Endothelial cell of umbilical vein (primary cell): Measurements from ENCODE around the gene ABCG4. TPM values are rescaled to one million over a fixed set of nuclear protein-coding genes. Genes with fewer than 3 reads are reported as not detected.
"Not testable (repeated sequence)": the region's sequence is repeated elsewhere in the genome, so short reads cannot be mapped to it uniquely, and the experiment has no call there.

ENCODE experiments used
- BruUV-seq: library from RNA; stranded (reverse); fragments of 400-500 nt; replicated peaks from 2 replicates; lab custom pipeline; 2021; lab: Mats Ljungman, UMichigan
- CTCF ChIA-PET: fragments of 300-600, 350-600 bp; sonication (Branson Sonifier 250); formaldehyde crosslinking; loops from one replicate; lab custom pipeline; 2021; ENCODE audit warnings: antibody characterized with exemption, inconsistent platforms; lab: Charles Lee
- POLR2A ChIA-PET: fragments of 300-600, 350-600 bp; sonication (Branson Sonifier 250); formaldehyde crosslinking; loops from one replicate; lab custom pipeline; 2021; ENCODE audit warnings: antibody characterized with exemption, inconsistent platforms; lab: Charles Lee
- DNase-seq: peaks from one replicate; pipeline ENCODE4 v3.0.0-alpha.2; 2011; ENCODE audit warnings: low read depth, low spot score
- FAIRE-seq: peaks from 2 replicates; lab custom pipeline; 2011; peaks lifted over from hg19 to GRCh38; lab: Jason Lieb, UNC
- H2AFZ ChIP-seq: 2 replicates; pipeline ENCODE4 v1.6.0; 2012; ENCODE audit warnings: low read depth, low read length, control low read depth, inconsistent platforms
- H3K27ac ChIP-seq: 2 replicates; pipeline ENCODE4 v1.5.1; 2011; ENCODE audit warnings: low read depth, mild to moderate bottlenecking, control low read depth, low read length, moderate library complexity; ENCODE audit not compliant: insufficient read depth
- H3K27me3 ChIP-seq, 2 experiments: 2 replicates each; pipeline versions ENCODE4 v1.6.0 to v1.6.1; 2011; ENCODE audit warnings: low read length in 2 of 2, mixed read lengths in 1 of 2; ENCODE audit not compliant: control insufficient read depth in 2 of 2, insufficient read depth in 2 of 2
- H3K36me3 ChIP-seq, 2 experiments: 2 replicates in 1 of 2; 3 replicates in 1 of 2; pipeline ENCODE4 v1.5.1; 2011; ENCODE audit warnings: low read length in 2 of 2, mild to moderate bottlenecking in 1 of 2, moderate library complexity in 1 of 2; ENCODE audit not compliant: control insufficient read depth in 2 of 2, insufficient read depth in 2 of 2; ENCODE audit errors: extremely low read depth in 1 of 2
- H3K4me1 ChIP-seq: 3 replicates; pipeline ENCODE4 v1.5.1; 2011; ENCODE audit warnings: mild to moderate bottlenecking, low read length; ENCODE audit not compliant: control insufficient read depth, insufficient read depth; ENCODE audit errors: extremely low read depth
- H3K4me2 ChIP-seq: 2 replicates; pipeline ENCODE4 v1.6.1; 2011; ENCODE audit warnings: low read length, control low read depth, mixed read lengths; ENCODE audit not compliant: insufficient read depth
- H3K4me3 ChIP-seq, 3 experiments: fragments of 200-600 bp in 1 of 3; sonication (generic), shearing (Covaris generic) in 1 of 3; replicated peaks in 1 of 3; 2 replicates each; pipeline ENCODE4 v1.5.1; 2011 to 2016; ENCODE audit warnings: control low read depth in 3 of 3, low read length in 3 of 3, mild to moderate bottlenecking in 2 of 3, inconsistent platforms in 1 of 3, low read depth in 1 of 3, moderate library complexity in 1 of 3; ENCODE audit not compliant: insufficient read depth in 1 of 3
- H3K79me2 ChIP-seq: 2 replicates; pipeline ENCODE4 v1.6.0; 2012; ENCODE audit warnings: low read length, inconsistent platforms; ENCODE audit not compliant: control insufficient read depth, insufficient read depth
- H3K9ac ChIP-seq: replicated peaks from 2 replicates; pipeline ENCODE3; 2011; ENCODE audit warnings: low read length, control low read depth; ENCODE audit not compliant: insufficient read depth; ENCODE audit errors: extremely low read depth
- H3K9me1 ChIP-seq: replicated peaks from 3 replicates; pipeline ENCODE4 v1.6.0; 2011; ENCODE audit warnings: mild to moderate bottlenecking, low read length; ENCODE audit not compliant: control insufficient read depth, insufficient read depth; ENCODE audit errors: extremely low read depth
- H3K9me3 ChIP-seq: replicated peaks from 2 replicates; pipeline ENCODE4 v1.5.1; 2012; ENCODE audit warnings: low read length, inconsistent platforms; ENCODE audit not compliant: control insufficient read depth, insufficient read depth
- H4K20me1 ChIP-seq: replicated peaks from 2 replicates; pipeline ENCODE3; 2011; ENCODE audit warnings: mild to moderate bottlenecking, low read length; ENCODE audit not compliant: control insufficient read depth, insufficient read depth; ENCODE audit errors: extremely low read depth
- EZH2 ChIP-seq: IDR thresholded peaks from 2 replicates; pipeline ENCODE4 v1.6.1; 2012; ENCODE audit warnings: borderline replicate concordance, low read depth, mild to moderate bottlenecking, moderate library complexity, low read length, inconsistent platforms; ENCODE audit not compliant: severe bottlenecking
- FOS ChIP-seq: IDR thresholded peaks from 2 replicates; pipeline ENCODE4 v1.6.1; 2011; ENCODE audit warnings: mild to moderate bottlenecking, low read length, moderate library complexity, borderline replicate concordance; ENCODE audit not compliant: insufficient read depth
- GATA2 ChIP-seq: IDR thresholded peaks from 2 replicates; pipeline ENCODE4 v1.7.0; 2011; ENCODE audit warnings: low read depth, mild to moderate bottlenecking, moderate library complexity, mixed read lengths, low read length; ENCODE audit not compliant: insufficient read length, insufficient read depth
- JUN ChIP-seq: IDR thresholded peaks from 2 replicates; pipeline ENCODE4 v1.6.1; 2011; ENCODE audit warnings: borderline replicate concordance, low read depth; ENCODE audit not compliant: insufficient read length, insufficient read depth
- MAX ChIP-seq: IDR thresholded peaks from 2 replicates; pipeline ENCODE4 v1.6.1; 2011; ENCODE audit not compliant: insufficient read depth, insufficient read length
- MYC ChIP-seq: IDR thresholded peaks from one replicate; pipeline ENCODE4 v1.6.1; 2011; ENCODE audit warnings: mild to moderate bottlenecking, low read depth, low read length
- POLR2A ChIP-seq: IDR thresholded peaks from 2 replicates; pipeline ENCODE4 v1.6.1; 2012; ENCODE audit warnings: low read depth, mild to moderate bottlenecking, control low read depth, low read length
- POLR2AphosphoS5 ChIP-seq: IDR thresholded peaks from 2 replicates; pipeline ENCODE4 v1.6.1; 2012; ENCODE audit warnings: low read depth, mild to moderate bottlenecking, control low read depth, low read length, moderate library complexity; ENCODE audit not compliant: insufficient read depth
- dilution Hi-C: fragments of 300-500 bp; cut with MboI; formaldehyde crosslinking; loops from one replicate; pipeline ENCODE4 v1.15.0; 2019; ENCODE audit warnings: low sequenced_read_pairs; ENCODE audit not compliant: extremely low pct_ligation_motif_present
- intact Hi-C: fragments of 100-400 bp; cut with micrococcal nuclease; formaldehyde crosslinking; loops from one replicate; pipeline ENCODE4 v1.10.0; 2022
- polyA plus RNA-seq, 4 experiments: library from polyadenylated mRNA; depleted of rRNA in 3 of 4; stranded (reverse) in 3 of 4; unstranded in 1 of 4; fragments of >200 nt; gene quantifications; 2 replicates each; pipeline versions ENCODE4 v1.2.1 to v1.2.3, GENCODE V29; 2011 to 2012; ENCODE audit warnings: missing spikeins in 1 of 4
- total RNA-seq: library from RNA; stranded (reverse); gene quantifications from 2 replicates; pipeline ENCODE4 v1.2.3, GENCODE V29; 2021
- TF ChIP-seq, protein P1 (sequence below), 2 donors: IDR thresholded peaks; 1 replicate in 1 of 2; 2 replicates in 1 of 2; pipeline ENCODE4 v1.5.1; 2011; ENCODE audit warnings: low read length in 2 of 2, mild to moderate bottlenecking in 2 of 2, moderate library complexity in 2 of 2, control low read depth in 1 of 2, inconsistent platforms in 1 of 2, low read depth in 1 of 2; ENCODE audit not compliant: insufficient read depth in 1 of 2; ENCODE audit errors: extremely low read depth in 1 of 2

ABCG4 gene
- total and polyA plus RNA-seq, 2 donors (not counting 3 experiments of a cell fraction or from before 2014, with no cell fraction given): 1.0 to 1.7 TPM

- intact Hi-C loops: no loop called here
- TF ChIP-seq POLR2AphosphoS5: no peak
- TF ChIP-seq, protein P1, sequence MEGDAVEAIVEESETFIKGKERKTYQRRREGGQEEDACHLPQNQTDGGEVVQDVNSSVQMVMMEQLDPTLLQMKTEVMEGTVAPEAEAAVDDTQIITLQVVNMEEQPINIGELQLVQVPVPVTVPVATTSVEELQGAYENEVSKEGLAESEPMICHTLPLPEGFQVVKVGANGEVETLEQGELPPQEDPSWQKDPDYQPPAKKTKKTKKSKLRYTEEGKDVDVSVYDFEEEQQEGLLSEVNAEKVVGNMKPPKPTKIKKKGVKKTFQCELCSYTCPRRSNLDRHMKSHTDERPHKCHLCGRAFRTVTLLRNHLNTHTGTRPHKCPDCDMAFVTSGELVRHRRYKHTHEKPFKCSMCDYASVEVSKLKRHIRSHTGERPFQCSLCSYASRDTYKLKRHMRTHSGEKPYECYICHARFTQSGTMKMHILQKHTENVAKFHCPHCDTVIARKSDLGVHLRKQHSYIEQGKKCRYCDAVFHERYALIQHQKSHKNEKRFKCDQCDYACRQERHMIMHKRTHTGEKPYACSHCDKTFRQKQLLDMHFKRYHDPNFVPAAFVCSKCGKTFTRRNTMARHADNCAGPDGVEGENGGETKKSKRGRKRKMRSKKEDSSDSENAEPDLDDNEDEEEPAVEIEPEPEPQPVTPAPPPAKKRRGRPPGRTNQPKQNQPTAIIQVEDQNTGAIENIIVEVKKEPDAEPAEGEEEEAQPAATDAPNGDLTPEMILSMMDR (IDR thresholded peaks at IDR 0.05; ENCODE audit: extremely low read depth in 1 of 2, insufficient read depth in 1 of 2, low read depth in 1 of 2, low read length in 2 of 2): no peak
- TF ChIP-seq FOS: no peak
- TF ChIP-seq POLR2A: no peak
- TF ChIP-seq MAX: no peak
- no peak for TF ChIP-seq EZH2
- TF ChIP-seq GATA2: no peak
- TF ChIP-seq JUN: no peak
- TF ChIP-seq MYC: no peak
- no peak for FAIRE-seq
- dilution Hi-C loops: no loop called here
- Histone ChIP-seq H3K27me3 (no peaks in the 10 kb centered on the region), H3K4me3 (no peak overlapping the region), H3K9me1 (no peaks in the 10 kb centered on the region), H3K27ac (no peak overlapping the region), H3K36me3 (no peaks in the 10 kb centered on the region), H3K4me1 (no peaks in the 10 kb centered on the region), H2AFZ (no peak overlapping the region), H4K20me1 (no peaks in the 10 kb centered on the region), H3K9me3 (no peaks in the 10 kb centered on the region), H3K79me2 (no peaks in the 10 kb centered on the region), H3K4me2 (no peak overlapping the region), H3K9ac (no peak overlapping the region)
- BruUV-seq: no TSS peak
- POLR2A ChIA-PET: no interaction called here
- no peak for DNase-seq
- CTCF ChIA-PET: interaction anchor here (1.6 to 5.0 kb wide), 2 partner anchors 30 to 55 kb away, joined by 4 to 59 read pairs; no protein-coding TSS in a partner anchor
Observed at GRCh38 chr11:119198925-119199324, 50.1 kb downstream of the ABCG4 start.

GRCh38 chr11:119201236-119201635 lies 52.4 kb downstream of the ABCG4 start:
- H2AFZ ChIP-seq, CTCF ChIA-PET, POLR2A ChIA-PET, H3K9ac ChIP-seq, H4K20me1 ChIP-seq, H3K36me3 ChIP-seq, intact Hi-C loops, H3K79me2 ChIP-seq, dilution Hi-C loops, H3K27me3 ChIP-seq, H3K9me3 ChIP-seq, FAIRE-seq, H3K9me1 ChIP-seq, H3K4me3 ChIP-seq, H3K27ac ChIP-seq, H3K4me1 ChIP-seq, DNase-seq, H3K4me2 ChIP-seq, BruUV-seq: not testable (repeated sequence)
